Sigmoid colon (tissue), 4 donors: Measurements from ENCODE around the gene MXRA5.

Source experiments
- EP300 ChIP-seq, 4 donors: sonication (generic); formaldehyde crosslinking; IDR thresholded peaks; one replicate each; pipeline ENCODE4 v1.6.1; 2017; ENCODE audit warnings: antibody characterized with exemption in 4 of 4
- POLR2AphosphoS5 ChIP-seq, 4 donors: sonication (generic); formaldehyde crosslinking; IDR thresholded peaks; one replicate each; pipeline ENCODE4 v1.6.1; 2017; ENCODE audit warnings: antibody characterized with exemption in 4 of 4
- TF ChIP-seq, protein P1 (sequence below), 4 experiments: fragments of 450-650 bp in 3 of 4; fragments of 200-600 bp in 1 of 4; IDR thresholded peaks; one replicate each; pipeline ENCODE4 v1.5.1; 2016 to 2019; ENCODE audit warnings: antibody characterized with exemption in 4 of 4, mild to moderate bottlenecking in 3 of 4, moderate library complexity in 2 of 4

DNA sequence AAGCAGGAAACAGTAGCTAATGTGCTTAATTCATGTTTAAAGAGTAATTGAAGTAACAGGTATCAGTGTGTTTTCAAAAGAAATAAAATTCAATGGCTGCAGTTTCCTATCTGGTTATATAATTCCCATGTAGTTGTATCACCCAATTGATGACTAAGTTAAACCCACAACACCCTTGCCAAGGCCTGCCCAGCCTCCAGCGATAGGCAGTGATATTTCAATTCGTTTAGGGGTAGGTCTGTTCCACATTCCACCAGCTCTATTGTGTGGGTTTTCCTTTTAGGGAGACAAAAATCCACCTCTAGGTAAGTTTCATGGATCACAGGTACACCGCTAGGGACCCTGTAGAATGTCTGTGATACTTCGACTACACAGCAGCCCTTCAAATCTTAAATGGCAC is 24.7 kb upstream of the MXRA5 start:
- TF ChIP-seq, protein P1, sequence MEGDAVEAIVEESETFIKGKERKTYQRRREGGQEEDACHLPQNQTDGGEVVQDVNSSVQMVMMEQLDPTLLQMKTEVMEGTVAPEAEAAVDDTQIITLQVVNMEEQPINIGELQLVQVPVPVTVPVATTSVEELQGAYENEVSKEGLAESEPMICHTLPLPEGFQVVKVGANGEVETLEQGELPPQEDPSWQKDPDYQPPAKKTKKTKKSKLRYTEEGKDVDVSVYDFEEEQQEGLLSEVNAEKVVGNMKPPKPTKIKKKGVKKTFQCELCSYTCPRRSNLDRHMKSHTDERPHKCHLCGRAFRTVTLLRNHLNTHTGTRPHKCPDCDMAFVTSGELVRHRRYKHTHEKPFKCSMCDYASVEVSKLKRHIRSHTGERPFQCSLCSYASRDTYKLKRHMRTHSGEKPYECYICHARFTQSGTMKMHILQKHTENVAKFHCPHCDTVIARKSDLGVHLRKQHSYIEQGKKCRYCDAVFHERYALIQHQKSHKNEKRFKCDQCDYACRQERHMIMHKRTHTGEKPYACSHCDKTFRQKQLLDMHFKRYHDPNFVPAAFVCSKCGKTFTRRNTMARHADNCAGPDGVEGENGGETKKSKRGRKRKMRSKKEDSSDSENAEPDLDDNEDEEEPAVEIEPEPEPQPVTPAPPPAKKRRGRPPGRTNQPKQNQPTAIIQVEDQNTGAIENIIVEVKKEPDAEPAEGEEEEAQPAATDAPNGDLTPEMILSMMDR (IDR thresholded peaks at IDR 0.05), result no peak
- TF ChIP-seq EP300 (IDR thresholded peaks at IDR 0.05) (no peak), POLR2AphosphoS5 (IDR thresholded peaks at IDR 0.05) (no peak)
